Kidney (tissue), 14 donors: ENCODE data around the gene MYL6B. TPM values are rescaled to one million over a fixed set of nuclear protein-coding genes. Genes with fewer than 3 reads are reported as not detected.

Experiments used
- DNase-seq, 5 donors: peaks; one replicate each; pipeline ENCODE4 v3.0.0-alpha.2; 2013 to 2020
- FAIRE-seq: peaks from 2 replicates; lab custom pipeline; 2012; peaks lifted over from hg19 to GRCh38; lab: Jason Lieb, UNC
- H3K27ac ChIP-seq, 2 donors: one replicate each; pipeline ENCODE4 v1.7.0; 2013; ENCODE audit warnings: low read depth in 2 of 2, low read length in 2 of 2, inconsistent platforms in 1 of 2
- H3K27me3 ChIP-seq: one replicate; pipeline ENCODE4 v1.7.1; 2013; ENCODE audit warnings: low read length, inconsistent platforms; ENCODE audit not compliant: control insufficient read depth, insufficient read depth
- H3K36me3 ChIP-seq, 3 donors: one replicate each; pipeline versions ENCODE4 v1.7.0 to v1.7.1; 2013; ENCODE audit warnings: low read length in 3 of 3, control low read depth in 1 of 3, inconsistent platforms in 1 of 3; ENCODE audit not compliant: insufficient read depth in 3 of 3, control insufficient read depth in 2 of 3
- H3K4me1 ChIP-seq, 3 donors: one replicate each; pipeline versions ENCODE4 v1.7.0 to v1.7.1; 2013; ENCODE audit warnings: low read length in 3 of 3, inconsistent platforms in 1 of 3, low read depth in 1 of 3; ENCODE audit not compliant: control insufficient read depth in 2 of 3, insufficient read depth in 2 of 3
- H3K4me3 ChIP-seq, 3 donors: one replicate each; pipeline versions ENCODE4 v1.7.0 to v1.8.1; 2013; ENCODE audit warnings: low read length in 3 of 3, control low read depth in 1 of 3, inconsistent platforms in 1 of 3
- H3K9ac ChIP-seq, 3 donors: one replicate each; pipeline versions ENCODE4 v1.7.0 to v1.7.1; 2013; ENCODE audit warnings: low read length in 3 of 3, control low read depth in 1 of 3, inconsistent platforms in 1 of 3
- H3K9me3 ChIP-seq, 3 donors: one replicate each; pipeline versions ENCODE4 v1.7.0 to v1.7.1; 2013; ENCODE audit warnings: low read length in 3 of 3, control low read depth in 1 of 3, inconsistent platforms in 1 of 3; ENCODE audit not compliant: control insufficient read depth in 2 of 3, insufficient read depth in 1 of 3
- intact Hi-C: fragments of 100-400 bp; cut with DNase I; formaldehyde crosslinking; loops from one replicate; pipeline ENCODE4 v1.11.1; 2022
- polyA plus RNA-seq: library from polyadenylated mRNA; stranded (reverse); fragments of 350-450 nt; fragmentation: Illumina TruSeq; extraction: RNeasy Lipid Tissue Mini Kit (QIAGEN cat#74804); gene quantifications from one replicate; pipeline ENCODE4 v1.2.3, GENCODE V29; 2014; ENCODE audit warnings: low read depth, low replicate concordance; ENCODE audit not compliant: insufficient read depth
- total RNA-seq: library from RNA; stranded (reverse); fragmentation: NEBNext Ultra II Directional; extraction: Animal tissue kit (Norgen Biotek cat#: 25700); gene quantifications from one replicate; pipeline ENCODE4 v1.2.1, GENCODE V29; 2021
- TF ChIP-seq, protein P1 (sequence below): IDR thresholded peaks from 3 replicates; pipeline ENCODE4 v1.5.1; 2012; ENCODE audit warnings: mild to moderate bottlenecking, moderate library complexity, borderline replicate concordance; ENCODE audit not compliant: insufficient read depth; ENCODE audit errors: extremely low read depth
- donor health status: control.
- donor health status: control.
- donor health status: control.
- donor health status: control.
- donor health status: control.
- donor health status: DM: yes; HTN: yes; CAD: no.
- donor health status: Normal renal cell carcinoma (clear cell type).

MYL6B gene
- total and polyA plus RNA-seq, 2 donors from 2014 or later = 48.2 to 142 TPM

DNA sequence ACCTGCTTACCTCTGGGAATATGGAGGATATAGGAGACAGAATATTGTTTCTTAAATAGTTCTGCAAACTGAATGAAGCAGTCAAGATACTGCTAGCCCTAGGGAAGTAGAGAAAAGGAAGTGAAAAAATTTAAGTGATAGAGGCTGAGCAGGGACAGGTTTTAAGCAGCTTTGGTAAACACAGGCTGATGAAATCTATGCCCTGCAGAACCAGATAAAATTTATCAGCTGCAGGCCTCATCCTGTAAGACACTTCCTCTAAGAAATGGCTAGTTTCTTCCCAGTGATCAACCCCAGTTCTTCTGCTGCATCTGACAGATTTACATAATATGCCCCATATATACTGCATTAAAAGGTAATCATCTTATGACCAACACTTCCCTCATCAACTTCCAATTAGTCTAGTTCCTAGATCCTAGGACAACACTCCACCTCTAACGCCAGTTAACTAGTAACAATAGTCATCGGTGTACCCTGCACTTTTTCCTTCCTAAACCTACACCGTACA lies 25.6 kb upstream of the MYL6B start:
- peaks cover 11 to 25% (median 12%) of the 10 kb centered on the region in 3 donors for H3K4me1 ChIP-seq
- no peak for FAIRE-seq
- intact Hi-C loops = loop anchor here (10.0 kb wide), 1 partner anchor 58 kb away; the partner anchor contains the start of gene SMARCC2
- TF ChIP-seq, protein P1, sequence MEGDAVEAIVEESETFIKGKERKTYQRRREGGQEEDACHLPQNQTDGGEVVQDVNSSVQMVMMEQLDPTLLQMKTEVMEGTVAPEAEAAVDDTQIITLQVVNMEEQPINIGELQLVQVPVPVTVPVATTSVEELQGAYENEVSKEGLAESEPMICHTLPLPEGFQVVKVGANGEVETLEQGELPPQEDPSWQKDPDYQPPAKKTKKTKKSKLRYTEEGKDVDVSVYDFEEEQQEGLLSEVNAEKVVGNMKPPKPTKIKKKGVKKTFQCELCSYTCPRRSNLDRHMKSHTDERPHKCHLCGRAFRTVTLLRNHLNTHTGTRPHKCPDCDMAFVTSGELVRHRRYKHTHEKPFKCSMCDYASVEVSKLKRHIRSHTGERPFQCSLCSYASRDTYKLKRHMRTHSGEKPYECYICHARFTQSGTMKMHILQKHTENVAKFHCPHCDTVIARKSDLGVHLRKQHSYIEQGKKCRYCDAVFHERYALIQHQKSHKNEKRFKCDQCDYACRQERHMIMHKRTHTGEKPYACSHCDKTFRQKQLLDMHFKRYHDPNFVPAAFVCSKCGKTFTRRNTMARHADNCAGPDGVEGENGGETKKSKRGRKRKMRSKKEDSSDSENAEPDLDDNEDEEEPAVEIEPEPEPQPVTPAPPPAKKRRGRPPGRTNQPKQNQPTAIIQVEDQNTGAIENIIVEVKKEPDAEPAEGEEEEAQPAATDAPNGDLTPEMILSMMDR = no peak
- DNase-seq = no peak
- peak overlapping the region in 2 of 3 donors; percentile 60 to 82 for H3K4me3 ChIP-seq
- H3K9ac ChIP-seq = peak overlapping the region in 2 of 3 donors; percentile 63 to 68
- peak overlapping the region; percentile 74 to 86 for H3K27ac ChIP-seq
- no peaks in the 10 kb centered on the region for H3K9me3 ChIP-seq
- peaks cover 2 to 12% (median 2%) of the 10 kb centered on the region in 3 donors for H3K36me3 ChIP-seq
- H3K27me3 ChIP-seq = no peaks in the 10 kb centered on the region

DNA sequence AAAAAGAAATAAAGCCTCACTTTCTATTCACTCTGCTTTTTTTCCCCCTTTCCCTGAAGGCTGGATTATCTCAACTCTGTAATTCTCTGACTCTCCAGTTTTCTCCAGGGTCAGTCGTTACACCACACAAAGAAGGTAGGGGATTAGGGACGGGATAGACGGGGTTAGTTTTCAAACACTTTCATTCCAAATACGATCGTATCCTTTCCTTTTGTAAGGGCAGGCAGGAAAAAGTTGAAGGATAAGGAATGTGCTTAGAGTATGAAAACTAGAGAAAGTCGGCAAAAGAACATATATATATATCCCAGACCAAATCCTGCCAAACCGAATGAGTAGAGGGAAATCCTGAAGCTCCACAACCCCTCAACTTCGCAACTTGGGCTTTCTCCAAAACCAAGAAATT lies 24.9 kb upstream of the MYL6B start:
- peaks cover 2 to 19% (median 9%) of the 10 kb centered on the region in 3 donors for H3K36me3 ChIP-seq
- intact Hi-C loops = loop anchor here (10.0 kb wide), 1 partner anchor 57 kb away; the partner anchor contains the start of gene SMARCC2
- TF ChIP-seq, protein P1 = no peak
- peaks cover 11 to 25% (median 12%) of the 10 kb centered on the region in 3 donors for H3K4me1 ChIP-seq
- DNase-seq = no peak
- no peaks in the 10 kb centered on the region for H3K27me3 ChIP-seq
- H3K9me3 ChIP-seq = no peaks in the 10 kb centered on the region
- peak overlapping the region; percentile 60 to 82 (median 75) for H3K4me3 ChIP-seq
- H3K9ac ChIP-seq = peak overlapping the region; percentile 43 to 68 (median 67)
- H3K27ac ChIP-seq = peak overlapping the region; percentile 27 to 86
- no peak for FAIRE-seq

DNA sequence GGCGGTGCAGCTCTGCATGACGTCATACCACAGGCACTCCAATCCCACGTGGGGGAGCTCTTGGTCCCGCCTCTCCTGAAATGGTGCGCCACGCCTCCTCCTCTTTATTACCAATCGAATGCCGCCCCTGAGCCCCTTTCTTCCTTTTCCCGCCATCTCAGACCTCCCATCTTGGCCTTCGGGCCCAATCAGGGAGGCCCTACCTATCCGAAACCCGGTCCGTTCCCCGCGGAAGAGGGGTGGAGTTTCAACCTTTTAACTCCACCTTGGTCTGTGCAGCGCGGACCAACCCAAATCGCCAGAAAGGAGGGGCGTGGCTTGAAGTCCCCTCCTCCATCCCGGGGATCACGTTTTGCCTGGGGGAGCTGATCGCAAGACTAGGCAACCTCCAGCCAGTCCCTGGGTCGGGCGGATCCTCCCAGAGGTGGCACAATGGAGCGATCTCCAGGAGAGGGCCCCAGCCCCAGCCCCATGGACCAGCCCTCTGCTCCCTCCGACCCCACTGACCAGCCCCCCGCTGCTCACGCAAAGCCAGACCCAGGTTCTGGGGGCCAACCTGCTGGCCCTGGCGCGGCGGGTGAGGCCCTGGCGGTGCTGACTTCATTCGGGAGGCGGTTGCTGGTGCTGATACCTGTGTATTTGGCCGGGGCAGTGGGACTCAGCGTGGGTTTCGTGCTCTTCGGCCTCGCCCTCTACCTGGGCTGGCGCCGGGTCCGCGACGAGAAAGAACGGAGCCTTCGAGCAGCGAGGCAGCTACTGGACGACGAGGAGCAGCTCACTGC lies 24.3 kb upstream of the MYL6B start, which contains the start of gene ESYT1:
ESYT1 (plus strand) TSS at position 380 of the 782 bp plus-strand sequence; CDS start at position 433, 53 bp downstream.
- intact Hi-C loops = loop anchor here (10.0 kb wide), 1 partner anchor 57 kb away; the partner anchor contains the start of gene SMARCC2
- H3K9ac ChIP-seq = peak within 1 kb of the TSS; percentile 77 to 95 (median 90)
- TF ChIP-seq, protein P1 = no peak
- H3K27ac ChIP-seq = peak within 1 kb of the TSS; percentile 88 to 90
- peak within 1 kb of the TSS; percentile 80 to 83 (median 82) for H3K4me3 ChIP-seq
- peaks cover 2 to 20% (median 11%) of the 10 kb centered on the region in 3 donors for H3K36me3 ChIP-seq
- peak; percentile 98 for FAIRE-seq
- H3K9me3 ChIP-seq = no peaks in the 10 kb centered on the region
- H3K4me1 ChIP-seq = peaks cover 11 to 25% (median 12%) of the 10 kb centered on the region in 3 donors
- no peaks in the 10 kb centered on the region for H3K27me3 ChIP-seq
- peak; percentile 99 to 100 (median 100) for DNase-seq
